ENCODE data around the gene XPNPEP2. TPM values are rescaled to one million over a fixed set of nuclear protein-coding genes. Genes with fewer than 3 reads are reported as not detected.

The XPNPEP2 gene
- total and polyA plus RNA-seq, 9 of the 15 experiments (the other 6 are each of a cell fraction or from before 2014, with no cell fraction given), result 0.03 to 0.19 (median 0.09) TPM; not detected in 5

DNA sequence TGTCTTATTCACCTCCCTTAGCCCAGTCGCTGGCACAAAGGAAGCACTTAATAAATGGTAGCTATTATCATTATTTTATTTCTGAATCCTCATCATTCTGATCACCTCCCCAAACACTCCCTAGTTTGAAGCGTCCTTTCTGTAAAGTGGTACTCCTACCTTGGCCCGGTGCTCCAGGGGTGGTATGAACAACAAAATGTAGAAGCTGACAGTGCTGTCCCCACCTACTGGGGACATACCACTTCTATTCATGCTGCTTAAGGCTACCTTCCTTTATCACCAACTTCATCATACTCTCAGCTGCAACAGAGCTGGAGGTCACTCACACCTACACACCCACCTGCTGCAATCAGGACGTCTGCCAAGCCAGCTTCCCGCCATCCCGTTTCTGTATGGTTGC, 43.2 kb upstream of the XPNPEP2 start:
- no TSS peak for BruUV-seq (replicated peaks)
- TF ChIP-seq DACH1 (IDR thresholded peaks at IDR 0.05; ENCODE audit: partially characterized antibody) (no peak), FOXJ3 (CRISPR knock-in tag; IDR thresholded peaks at IDR 0.05) (no peak), HDAC6 (IDR thresholded peaks at IDR 0.05; ENCODE audit: low read depth, low read length) (no peak), TAF15 (IDR thresholded peaks at IDR 0.05; ENCODE audit: low read depth, low read length) (no peak), KAT8 (IDR thresholded peaks at IDR 0.05; ENCODE audit: low read depth) (no peak)
- TF ChIP-seq, protein P1, sequence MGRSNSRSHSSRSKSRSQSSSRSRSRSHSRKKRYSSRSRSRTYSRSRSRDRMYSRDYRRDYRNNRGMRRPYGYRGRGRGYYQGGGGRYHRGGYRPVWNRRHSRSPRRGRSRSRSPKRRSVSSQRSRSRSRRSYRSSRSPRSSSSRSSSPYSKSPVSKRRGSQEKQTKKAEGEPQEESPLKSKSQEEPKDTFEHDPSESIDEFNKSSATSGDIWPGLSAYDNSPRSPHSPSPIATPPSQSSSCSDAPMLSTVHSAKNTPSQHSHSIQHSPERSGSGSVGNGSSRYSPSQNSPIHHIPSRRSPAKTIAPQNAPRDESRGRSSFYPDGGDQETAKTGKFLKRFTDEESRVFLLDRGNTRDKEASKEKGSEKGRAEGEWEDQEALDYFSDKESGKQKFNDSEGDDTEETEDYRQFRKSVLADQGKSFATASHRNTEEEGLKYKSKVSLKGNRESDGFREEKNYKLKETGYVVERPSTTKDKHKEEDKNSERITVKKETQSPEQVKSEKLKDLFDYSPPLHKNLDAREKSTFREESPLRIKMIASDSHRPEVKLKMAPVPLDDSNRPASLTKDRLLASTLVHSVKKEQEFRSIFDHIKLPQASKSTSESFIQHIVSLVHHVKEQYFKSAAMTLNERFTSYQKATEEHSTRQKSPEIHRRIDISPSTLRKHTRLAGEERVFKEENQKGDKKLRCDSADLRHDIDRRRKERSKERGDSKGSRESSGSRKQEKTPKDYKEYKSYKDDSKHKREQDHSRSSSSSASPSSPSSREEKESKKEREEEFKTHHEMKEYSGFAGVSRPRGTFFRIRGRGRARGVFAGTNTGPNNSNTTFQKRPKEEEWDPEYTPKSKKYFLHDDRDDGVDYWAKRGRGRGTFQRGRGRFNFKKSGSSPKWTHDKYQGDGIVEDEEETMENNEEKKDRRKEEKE (IDR thresholded peaks at IDR 0.05; ENCODE audit: borderline replicate concordance in 1 of 2, control insufficient read depth in 1 of 2, low read depth in 2 of 2, low read length in 1 of 2), result no peak
- TF ChIP-seq, protein P2, sequence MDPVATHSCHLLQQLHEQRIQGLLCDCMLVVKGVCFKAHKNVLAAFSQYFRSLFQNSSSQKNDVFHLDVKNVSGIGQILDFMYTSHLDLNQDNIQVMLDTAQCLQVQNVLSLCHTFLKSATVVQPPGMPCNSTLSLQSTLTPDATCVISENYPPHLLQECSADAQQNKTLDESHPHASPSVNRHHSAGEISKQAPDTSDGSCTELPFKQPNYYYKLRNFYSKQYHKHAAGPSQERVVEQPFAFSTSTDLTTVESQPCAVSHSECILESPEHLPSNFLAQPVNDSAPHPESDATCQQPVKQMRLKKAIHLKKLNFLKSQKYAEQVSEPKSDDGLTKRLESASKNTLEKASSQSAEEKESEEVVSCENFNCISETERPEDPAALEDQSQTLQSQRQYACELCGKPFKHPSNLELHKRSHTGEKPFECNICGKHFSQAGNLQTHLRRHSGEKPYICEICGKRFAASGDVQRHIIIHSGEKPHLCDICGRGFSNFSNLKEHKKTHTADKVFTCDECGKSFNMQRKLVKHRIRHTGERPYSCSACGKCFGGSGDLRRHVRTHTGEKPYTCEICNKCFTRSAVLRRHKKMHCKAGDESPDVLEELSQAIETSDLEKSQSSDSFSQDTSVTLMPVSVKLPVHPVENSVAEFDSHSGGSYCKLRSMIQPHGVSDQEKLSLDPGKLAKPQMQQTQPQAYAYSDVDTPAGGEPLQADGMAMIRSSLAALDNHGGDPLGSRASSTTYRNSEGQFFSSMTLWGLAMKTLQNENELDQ (CRISPR knock-in tag; IDR thresholded peaks at IDR 0.05; ENCODE audit: borderline replicate concordance), result no peak
- TF ChIP-seq, protein P3, sequence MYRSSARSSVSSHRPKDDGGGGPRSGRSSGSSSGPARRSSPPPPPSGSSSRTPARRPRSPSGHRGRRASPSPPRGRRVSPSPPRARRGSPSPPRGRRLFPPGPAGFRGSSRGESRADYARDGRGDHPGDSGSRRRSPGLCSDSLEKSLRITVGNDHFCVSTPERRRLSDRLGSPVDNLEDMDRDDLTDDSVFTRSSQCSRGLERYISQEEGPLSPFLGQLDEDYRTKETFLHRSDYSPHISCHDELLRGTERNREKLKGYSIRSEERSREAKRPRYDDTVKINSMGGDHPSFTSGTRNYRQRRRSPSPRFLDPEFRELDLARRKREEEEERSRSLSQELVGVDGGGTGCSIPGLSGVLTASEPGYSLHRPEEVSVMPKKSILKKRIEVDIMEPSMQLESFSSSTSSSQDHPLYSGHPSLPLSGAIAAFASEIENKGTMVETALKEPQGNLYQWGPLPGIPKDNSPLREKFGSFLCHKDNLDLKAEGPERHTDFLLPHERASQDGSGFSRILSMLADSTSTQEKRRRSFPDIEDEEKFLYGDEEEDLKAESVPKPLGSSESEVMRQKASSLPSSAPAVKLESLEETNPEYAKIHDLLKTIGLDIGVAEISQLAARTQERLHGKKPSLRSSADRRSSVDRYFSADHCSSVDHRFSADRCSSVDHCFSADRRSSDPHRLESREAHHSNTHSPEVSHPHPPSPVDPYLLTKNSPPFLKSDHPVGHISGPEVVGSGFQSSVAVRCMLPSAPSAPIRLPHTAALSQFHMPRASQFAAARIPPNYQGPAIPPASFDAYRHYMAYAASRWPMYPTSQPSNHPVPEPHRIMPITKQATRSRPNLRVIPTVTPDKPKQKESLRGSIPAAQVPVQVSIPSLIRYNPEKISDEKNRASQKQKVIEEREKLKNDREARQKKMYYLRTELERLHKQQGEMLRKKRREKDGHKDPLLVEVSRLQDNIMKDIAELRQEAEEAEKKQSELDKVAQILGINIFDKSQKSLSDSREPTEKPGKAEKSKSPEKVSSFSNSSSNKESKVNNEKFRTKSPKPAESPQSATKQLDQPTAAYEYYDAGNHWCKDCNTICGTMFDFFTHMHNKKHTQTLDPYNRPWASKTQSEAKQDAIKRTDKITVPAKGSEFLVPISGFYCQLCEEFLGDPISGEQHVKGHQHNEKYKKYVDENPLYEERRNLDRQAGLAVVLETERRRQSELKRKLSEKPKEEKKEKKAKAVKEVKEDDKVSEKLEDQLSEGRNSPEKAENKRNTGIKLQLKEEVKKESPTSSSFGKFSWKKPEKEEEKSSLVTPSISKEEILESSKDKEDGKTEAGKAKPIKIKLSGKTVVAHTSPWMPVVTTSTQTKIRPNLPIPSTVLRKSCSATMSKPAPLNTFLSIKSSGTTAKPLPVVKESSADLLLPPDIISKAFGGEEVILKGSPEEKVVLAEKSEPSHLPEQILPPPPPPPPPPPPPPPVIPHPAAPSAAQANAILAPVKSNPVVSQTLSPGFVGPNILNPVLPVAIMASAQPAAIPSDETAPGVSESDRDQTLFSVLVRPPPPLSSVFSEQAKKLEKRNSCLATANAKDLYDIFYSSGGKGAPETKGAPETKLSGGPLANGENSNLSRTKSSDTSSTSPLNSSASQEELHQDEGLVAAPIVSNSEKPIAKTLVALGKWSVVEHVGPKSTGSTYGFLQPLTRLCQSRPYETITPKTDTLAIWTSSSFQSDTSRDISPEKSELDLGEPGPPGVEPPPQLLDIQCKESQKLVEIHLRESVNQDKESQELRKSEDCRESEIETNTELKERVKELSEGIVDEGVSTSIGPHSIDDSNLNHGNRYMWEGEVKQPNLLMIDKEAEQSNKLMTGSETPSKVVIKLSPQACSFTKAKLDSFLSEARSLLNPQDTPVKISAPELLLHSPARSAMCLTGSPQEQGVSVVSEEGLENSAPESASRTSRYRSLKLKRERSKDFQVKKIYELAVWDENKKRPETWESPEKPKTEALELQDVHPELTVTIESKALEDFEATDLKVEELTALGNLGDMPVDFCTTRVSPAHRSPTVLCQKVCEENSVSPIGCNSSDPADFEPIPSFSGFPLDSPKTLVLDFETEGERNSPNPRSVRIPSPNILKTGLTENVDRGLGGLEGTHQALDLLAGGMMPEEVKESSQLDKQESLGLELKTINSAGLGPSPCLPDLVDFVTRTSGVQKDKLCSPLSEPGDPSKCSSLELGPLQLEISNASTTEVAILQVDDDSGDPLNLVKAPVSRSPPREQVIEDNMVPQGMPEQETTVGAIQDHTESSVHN (IDR thresholded peaks at IDR 0.05; ENCODE audit: borderline replicate concordance in 1 of 2, low read depth in 1 of 2), result no peak

More for the DNA sequence above, 43.2 kb upstream of the XPNPEP2 start:
- Histone ChIP-seq H3K9ac (ENCODE audit: insufficient read depth in 1 of 2, low read depth in 2 of 2, low read length in 2 of 2) (no peak overlapping the region), H3K27me3 (ENCODE audit: control insufficient read depth in 2 of 2, insufficient read depth in 2 of 2, low read length in 2 of 2) (peaks cover 5 to 29% of the 10 kb centered on the region in 2 experiments), H3K9me3 (replicated peaks; ENCODE audit: control insufficient read depth, insufficient read depth, low read depth, low read length) (no peaks in the 10 kb centered on the region), H3K4me1 (replicated peaks in 1 of 2; ENCODE audit: control insufficient read depth in 2 of 2, insufficient read depth in 2 of 2, low read length in 2 of 2) (no peaks in the 10 kb centered on the region), H3K36me3 (ENCODE audit: control insufficient read depth, insufficient read depth, low read length) (no peaks in the 10 kb centered on the region), H3K4me3 (no peak overlapping the region), H4K20me1 (replicated peaks; ENCODE audit: control insufficient read depth, insufficient read depth, low read length) (no peaks in the 10 kb centered on the region), H3K4me2 (ENCODE audit: insufficient read depth, low read length) (no peak overlapping the region), H3K9me1 (ENCODE audit: control insufficient read depth, insufficient read depth, low read length) (no peaks in the 10 kb centered on the region), H2AFZ (ENCODE audit: low read depth, low read length) (no peak overlapping the region), H3K79me2 (ENCODE audit: control insufficient read depth, insufficient read depth, low read length) (no peaks in the 10 kb centered on the region), H3K27ac (ENCODE audit: extremely low read depth, low read depth, low read length) (no peak overlapping the region)
- 2% methylated on average over 6 of the region's 6 CpGs for WGBS (ENCODE audit: insufficient coverage, low coverage, missing lambda C conversion rate)
- POLR2A ChIA-PET, result interaction anchor here (0.6 kb wide), 1 partner anchor 1529 kb away, joined by 4 read pairs; no protein-coding TSS in a partner anchor
- DNase-seq (ENCODE audit: extremely low read depth in 1 of 4, low spot score in 3 of 4) (no peak), ATAC-seq (no peak), FAIRE-seq (no peak)
- intact Hi-C loops (cut with micrococcal nuclease), result no loop called here
- in situ Hi-C loops (cut with MboI), result no loop called here
- CTCF ChIA-PET (ENCODE audit: low intra/inter-chr PET ratio), result no interaction called here

All from K562 (cell line).